SIG-M5 treated with dmso at 0.1 percent for 504 hours (cell line): ENCODE data around the gene PTPRN2.

ENCODE experiments used
- DNase-seq: peaks from one replicate; lab custom pipeline; 2025; ENCODE audit not compliant: unreplicated experiment; lab: John Stamatoyannopoulos, UW

The PTPRN2 gene

DNA sequence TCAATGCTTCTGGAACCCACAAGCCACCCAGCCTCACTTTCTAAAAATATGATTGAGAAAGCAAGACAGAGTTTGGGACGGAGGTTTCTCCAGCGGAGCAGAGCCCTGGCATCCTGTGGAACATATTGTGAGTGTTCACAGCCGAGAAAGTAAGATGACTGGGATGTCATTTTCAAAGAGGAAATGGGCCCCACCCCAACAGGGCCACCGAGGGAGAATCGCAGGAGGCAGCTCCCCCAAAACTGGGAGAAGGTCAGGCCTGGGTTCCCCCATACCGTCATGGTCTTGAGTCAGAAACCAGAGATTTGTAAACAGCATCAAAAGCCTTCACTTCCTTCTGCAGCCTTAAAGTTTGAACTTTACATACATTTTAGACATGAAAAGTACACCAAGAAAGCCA lies 560.0 kb downstream of the PTPRN2 start:
- DNase-seq = no peak

DNA sequence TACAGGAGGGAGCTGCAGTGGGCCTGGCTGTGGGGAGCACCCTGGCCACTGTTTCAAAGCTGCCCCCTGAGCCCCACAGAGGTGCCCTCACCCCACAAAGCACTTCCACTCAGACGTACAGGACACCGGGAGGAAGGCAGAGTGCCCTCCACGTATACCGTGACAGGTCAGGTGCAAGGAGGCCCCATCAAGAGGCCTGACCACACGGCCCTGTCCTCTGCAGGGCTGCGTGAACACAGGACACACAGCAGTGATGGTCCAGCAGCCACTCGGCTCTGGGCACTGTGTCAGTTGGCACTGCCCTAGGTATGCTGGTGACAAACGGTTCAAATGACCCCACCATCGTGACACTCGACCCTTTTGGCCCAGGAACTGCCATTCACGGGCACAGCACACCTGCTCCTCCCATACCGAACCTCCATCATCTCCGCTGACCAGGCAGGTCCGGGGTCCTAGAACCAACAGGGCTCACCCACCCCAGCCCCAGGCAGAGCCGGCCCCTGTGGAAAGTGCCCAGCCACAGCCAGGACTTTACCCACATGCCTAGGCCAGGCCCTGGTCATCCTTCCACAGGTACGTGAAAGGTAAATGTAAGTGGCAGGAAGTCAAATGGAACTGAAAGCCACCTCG lies 560.9 kb downstream of the PTPRN2 start:
- DNase-seq = no peak

DNA sequence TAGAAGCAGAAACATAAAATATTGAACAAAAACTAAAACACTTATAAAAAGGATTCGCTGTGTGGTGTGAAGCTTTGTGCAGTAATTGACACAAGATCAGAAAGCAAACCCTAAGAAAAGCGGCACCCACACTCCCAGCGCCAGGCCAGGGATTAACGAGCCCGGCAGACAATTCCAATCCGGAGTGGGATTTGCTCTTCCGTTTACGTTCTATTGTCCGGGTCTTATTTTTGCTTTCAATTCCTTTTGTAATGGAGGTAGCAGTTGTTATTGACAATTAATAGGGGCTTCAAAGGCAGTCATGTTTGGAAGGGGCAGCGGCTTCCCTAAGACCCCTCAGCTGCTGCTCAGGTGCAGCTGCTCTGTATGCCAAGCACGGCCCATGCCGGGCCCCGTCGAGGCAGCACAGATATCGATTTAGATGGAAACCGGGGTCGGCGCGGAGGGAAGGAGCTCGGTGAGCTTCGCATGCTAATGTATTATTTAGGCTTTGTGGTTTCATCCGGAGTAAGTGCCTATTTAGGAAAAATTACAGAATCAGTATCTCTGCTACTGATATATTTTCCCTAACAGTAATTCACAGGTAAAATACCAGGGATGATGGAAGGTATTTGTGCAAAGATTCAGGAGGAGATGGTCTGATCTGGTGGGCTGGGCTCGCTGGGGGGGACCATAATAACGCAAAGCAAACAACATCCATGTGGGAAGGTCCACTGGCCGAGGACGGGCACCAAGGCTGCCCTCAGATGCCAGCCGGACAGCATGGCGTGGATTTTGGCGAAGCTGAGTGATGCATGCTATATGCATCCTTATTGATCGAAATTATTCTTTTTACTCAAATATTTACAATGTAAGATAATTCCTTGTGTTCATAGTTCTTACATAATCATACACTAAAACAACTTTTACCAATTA lies 561.7 kb downstream of the PTPRN2 start:
- no peak for DNase-seq

DNA sequence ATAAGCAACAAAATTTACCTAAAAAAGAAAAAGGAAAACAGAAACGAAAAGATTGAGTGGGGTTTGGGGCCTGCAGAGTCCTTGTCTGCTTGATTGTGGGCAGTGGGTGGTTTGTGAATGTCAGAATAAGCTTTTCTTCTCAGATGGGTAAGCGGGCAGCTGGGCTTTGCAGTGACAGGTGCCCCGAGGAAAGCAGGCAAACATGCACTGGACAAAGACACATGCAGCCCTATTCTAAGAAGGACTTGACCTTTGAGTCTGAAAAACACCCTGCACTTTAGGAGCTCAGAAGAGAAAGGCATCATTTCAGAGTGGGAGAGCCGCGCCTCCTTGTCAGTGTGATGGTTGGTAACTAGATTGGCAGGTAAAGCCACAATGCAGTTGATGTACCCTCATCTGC lies 562.7 kb downstream of the PTPRN2 start:
- DNase-seq = no peak

DNA sequence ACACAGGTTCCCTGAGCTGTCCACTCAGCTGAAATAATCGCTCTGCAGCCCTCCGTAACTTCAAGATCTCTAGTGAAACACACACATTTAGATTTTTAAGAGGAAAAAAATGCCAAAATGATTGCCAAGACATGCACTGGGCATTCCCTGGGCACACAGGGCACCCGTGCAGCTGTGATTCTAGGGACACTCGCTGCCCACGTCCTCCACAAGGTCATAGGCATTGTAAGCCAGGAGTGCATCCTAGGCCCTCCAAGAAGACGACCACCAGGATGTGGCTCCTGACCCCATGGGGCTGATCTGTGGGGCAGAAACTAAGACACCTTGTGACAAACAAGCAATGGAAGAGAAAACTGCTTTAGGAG lies 563.3 kb downstream of the PTPRN2 start:
- DNase-seq = no peak

DNA sequence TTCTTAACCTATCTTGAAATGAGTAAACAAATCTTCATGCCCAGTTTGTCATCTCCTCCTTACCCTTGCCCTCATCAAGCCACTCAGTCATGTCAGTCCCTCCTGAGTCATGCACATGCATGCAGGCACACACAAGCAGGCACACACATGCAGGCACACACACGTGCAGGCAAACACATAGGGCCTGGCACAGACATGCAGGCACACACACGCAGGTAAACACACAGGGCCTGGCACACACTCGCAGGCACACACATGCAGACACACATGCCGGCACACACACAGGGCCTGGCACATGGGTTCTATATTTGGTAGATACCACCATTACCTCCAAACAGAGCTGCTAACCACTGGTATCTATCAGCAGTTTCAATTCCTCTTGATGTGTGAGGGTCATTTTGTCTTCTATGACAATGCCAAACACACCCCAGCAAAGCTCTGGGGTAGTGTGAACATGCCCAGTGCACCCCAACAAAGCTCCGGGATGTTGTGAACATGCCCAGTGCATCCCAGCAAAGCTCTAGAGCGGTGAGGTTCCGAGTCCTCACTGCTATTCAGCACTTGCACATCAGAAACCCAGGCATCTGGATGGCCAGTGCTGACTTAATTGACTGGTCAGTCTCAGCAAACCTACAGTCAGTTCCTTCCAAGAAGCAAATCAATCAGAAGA lies 563.8 kb downstream of the PTPRN2 start:
- DNase-seq = no peak

DNA sequence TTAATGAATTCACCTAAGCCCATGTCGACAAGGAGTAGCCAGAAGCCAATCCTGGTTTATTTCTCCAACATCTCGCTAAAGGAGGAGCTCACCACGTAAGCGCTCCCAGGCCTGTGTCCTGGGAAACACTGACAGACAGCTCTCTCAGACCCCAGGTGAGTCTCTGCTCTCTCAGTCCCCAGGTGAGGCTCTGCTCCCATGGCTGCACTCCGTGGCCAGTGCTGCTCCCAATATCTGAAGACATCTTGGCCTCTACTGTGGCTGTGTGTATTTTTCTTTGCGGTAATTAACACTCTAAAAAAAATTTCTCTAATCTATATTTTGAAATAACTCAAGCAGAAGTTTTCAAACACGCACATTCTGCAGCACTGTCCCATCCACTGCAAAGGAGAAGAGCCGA lies 564.5 kb downstream of the PTPRN2 start:
- no peak for DNase-seq

DNA sequence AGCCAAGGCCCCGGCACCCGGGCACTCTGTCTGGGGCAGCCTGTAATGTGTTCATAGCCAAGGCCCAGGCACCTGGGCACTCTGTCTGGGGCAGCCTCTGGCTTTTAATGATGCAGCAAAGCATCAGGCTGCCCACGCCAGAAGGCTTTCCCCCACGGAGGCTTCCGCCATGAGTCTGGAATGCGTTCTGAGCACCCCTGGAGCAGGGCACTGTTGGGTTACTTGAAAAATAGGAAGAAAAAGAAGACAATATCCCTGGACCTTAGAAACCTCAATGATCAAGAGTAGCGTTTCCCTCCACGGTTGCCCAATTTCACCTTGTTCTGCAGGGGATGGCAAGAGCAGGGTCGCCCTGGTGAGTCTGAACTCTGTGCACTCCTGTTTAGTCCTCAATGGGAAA lies 565.0 kb downstream of the PTPRN2 start:
- no peak for DNase-seq

DNA sequence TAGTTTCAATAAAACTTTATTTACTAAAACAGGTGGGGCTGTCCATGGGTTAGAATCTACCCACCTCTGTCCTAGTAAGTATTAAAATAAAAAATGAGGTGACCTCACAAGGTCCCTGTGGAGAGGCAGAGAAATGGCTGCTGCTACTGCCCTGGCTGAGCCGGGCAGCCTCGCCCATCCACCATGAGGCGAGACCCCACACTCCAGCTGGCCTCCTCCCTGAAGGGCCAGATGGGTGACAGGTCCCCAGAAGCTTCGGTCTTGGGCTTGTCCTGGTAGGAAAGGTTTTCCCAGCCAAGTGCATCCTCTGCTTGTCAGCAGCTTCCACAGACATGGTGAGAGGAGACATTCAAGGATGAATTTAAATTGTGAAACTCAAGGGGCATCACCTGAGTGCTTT lies 565.8 kb downstream of the PTPRN2 start:
- DNase-seq = no peak

DNA sequence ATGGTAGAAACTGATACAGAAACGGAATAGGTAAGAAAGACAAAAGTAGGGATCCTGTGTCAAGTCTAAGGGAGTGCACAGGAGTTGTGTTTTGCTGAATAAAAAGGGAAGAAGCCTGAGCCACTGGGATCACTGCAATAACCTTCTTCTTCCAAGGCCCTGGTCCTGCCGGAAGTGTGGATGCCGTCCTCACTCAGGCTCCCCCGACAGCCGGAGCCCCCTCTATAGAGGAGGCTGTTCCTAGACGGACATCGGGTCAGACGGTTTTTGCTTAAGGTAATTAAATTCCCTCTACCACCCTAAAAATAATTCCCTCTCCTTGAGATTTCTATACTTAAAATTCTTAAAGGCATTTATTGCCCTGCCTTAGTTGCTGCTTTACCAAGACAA lies 566.9 kb downstream of the PTPRN2 start:
- DNase-seq = no peak

DNA sequence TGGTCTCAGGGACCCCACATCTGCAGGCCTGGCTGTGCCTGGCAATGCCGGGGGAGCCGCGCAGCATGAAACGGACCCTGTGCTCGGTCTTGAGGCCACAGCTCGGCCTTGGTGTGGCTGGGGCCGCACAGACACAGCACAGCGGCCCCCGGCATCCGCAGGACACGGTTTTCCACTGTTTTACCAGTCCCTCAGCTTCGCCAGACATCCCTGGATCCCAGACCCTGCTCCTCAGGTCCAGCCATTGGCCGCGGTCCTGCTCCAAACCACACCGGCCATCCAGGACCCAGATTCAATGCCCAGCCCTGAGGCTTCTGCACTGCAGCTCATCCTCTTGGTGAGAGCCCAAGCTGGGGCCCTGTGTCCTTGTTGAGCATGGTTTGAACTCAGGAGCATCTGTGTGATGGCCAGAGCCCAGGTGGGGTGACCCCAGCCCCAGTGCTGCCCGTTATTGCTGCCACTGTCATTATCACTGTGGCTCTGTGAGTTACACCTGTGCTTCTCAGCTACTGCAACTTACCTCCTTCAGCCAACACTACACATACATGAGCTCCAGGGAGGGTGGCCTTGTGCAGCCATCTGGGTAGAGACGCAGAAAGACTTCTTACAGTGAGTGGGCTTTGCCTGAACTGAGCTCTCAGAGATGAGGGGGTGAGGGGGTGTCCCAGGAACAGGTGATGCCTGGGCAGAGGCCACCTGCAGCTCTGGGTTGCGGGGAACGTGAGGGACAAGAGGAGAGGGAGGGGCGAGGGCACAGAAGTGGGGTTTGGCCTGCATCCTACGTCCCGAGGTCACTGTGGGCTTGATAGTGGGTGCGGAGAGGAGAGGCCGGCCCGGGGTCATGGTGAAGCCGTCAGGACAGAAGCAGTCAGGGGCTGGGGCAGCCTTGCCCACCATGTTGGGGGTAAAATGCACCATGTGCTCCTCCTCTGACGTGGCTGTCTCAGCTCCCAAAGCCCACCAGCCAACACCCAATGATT lies 567.6 kb downstream of the PTPRN2 start:
- DNase-seq = no peak

DNA sequence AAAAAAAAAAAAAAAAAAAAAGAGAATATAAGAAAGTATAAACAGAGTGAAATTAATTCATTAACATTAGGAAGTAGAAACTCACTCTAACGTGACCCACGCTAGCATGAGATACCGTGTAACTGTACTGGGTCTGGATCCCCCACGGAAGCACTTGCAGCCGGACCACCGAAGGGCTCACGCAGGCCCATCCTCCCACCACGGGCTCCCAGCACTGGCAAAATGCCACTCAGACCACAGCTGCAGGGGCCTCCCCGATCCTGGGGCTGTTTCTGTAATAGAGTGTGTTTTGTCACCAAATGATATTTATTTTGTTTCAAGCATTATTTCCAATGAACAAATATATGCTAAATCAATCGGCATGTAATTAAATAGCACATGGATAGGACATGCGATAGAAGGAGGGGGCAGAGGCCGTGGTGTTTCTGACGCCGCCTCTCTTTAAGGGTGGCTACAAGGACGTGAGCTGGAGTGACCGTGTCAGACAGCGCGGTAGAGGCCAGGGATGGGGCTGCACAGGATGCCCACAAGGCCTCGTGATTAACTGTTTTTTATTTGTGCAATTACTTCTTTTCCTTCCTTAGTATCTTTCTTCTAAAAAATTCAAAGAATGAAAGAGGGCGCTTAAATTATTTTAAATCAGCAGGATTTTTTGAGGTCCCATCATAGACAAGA lies 568.5 kb downstream of the PTPRN2 start:
- DNase-seq = no peak

DNA sequence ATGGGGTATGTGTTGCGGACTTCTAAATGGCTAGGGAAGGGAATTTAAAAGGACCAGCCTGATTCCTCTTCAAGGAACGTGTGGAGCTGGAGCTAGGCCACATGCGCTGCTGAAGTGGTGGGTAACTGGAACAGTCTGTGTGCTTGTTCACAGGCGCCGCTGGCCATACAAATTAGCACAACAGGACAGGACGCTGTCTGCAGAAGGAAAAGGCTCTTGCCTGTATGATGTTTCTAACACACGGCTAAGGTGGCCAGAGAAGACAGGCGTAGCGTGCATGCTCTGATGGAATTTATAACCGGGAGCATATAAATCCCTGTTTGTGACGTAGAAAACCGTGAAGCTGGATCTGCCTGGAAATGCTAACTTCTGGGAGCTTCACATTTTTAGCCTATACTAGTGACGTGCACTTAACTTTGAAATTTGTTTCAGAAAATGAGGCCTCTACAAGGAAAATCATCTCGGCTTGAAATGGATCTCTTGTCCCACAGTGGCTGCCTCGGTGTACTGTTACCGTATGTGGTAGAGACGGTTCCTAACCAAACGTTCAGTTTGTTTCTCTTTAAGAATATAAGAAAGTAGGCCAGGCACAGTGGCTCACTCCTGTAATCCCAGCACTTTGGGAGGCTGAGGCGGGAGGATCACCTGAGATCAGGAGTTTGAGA lies 569.4 kb downstream of the PTPRN2 start:
- no peak for DNase-seq

DNA sequence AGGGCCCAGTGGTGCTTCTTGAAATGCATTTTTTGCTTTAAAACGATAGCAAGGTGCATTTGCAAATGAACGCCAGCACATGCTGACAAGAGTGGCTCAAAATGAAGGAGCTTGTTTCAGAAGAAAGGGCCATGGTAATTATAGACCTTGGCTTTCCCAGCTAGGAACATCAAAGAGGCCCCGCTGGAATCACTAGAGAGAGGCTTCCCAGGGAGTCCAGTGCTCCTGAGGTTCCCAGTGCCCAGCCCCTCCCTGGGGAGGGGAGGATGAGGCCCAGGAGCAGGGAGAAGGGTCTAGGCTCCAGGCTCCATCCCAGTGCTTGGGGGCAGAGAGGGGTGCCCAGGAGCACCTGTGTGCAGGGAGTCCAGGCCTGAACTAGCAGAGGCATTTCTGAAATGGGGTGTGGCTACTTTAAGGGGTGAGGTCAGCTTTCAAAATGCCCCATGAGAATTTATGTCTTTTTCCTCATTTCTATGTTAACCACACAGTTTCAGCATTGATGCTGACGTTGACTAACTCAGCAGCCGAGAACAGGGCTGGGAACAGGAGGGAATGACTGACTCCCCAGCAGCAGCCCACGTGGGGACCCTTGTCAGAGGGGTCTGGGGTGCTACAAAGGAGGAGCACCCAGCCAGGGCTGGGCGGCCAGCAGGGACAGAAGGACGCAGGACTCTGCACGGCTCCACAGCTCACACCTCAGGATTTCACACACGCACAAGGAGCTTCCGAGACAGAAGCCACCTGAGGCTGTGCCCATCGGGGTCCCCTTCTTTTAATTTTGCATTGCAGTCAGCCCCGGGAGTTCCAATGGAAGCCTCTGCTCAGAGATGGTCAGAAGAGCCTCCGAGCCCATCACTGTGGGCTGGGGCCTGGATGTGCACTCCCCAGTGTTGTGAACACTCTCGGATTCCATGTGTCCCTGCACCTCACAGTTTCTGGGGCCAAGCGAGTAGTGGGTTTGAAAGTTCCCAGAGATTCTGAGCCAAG lies 570.2 kb downstream of the PTPRN2 start:
- no peak for DNase-seq

DNA sequence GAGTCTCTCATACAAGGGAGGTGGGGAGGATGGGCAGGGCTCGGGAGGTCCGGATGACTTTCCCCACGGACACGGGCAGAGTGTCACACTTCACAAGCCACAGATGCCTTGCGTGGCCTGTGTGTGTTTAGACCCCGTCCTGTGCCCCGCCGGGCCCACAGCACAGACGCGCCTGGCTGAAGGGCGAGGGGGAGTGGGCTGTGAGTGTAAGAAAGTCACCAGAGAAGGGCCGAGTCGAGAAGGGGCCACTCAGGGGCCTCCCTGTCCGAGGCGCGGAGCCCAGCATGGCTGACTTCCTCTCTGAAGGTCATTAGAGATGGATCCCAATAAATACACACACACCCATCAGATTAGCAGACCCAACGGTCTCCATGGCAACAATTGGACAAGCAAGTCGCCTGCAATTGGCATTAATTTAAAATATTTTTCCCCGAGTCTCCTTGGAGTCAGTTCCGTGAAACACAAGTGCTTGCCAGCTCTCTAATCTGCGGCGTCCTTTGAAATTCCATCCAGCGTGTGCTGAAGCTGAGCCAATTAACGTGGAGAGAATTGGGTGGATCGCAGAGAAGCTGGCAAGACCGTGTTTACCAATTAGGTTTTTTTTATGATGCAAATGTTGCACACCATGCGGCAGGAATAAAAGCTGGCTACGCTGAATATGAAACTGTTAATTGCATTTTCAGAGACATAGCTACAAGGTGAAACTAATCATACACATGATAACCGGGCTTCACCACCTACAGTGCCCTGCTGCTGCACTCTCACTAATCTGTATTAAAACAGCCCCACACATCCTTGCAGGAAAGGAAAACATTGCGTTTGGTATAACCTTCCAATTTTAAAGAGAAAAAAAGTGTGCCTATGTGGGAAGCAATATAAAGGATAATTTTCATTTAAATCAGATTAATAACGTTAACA lies 571.2 kb downstream of the PTPRN2 start:
- no peak for DNase-seq

DNA sequence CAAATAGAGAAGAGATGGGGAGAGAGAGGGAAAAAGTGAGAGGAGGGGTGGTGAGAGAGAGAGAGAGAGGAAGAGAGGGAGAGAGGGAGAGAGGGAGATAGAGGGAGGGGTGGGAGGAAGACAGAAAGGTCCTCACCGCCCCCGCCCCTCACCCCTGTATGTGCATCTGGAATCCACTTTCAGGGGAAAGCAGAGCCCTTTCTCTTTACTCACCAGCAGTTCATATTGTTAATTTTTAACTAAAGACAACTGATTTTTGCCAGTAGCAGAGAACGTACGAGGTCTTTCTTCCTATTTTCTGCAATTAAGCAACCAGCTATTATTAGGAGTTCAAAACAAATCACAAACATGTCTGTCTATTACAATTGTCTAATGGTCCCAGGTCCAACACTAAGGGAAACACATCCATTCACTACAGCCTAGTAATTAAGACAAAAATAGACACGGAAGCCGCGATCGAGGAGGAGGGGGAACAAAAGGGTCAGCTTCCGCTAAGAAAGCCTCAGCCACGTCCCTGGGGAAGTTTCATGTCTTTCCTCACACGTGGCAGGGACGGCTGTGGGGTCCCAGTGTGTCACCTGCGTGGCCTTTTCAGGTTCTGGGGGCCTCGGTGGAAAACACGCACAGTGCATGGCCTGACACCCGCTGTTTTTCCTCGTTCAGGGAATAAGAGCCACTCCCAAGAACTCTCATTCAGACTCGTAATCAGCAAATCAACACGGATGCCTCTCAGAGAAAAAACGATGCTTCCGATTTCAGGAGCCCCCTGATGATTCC lies 572.0 kb downstream of the PTPRN2 start:
- no peak for DNase-seq

DNA sequence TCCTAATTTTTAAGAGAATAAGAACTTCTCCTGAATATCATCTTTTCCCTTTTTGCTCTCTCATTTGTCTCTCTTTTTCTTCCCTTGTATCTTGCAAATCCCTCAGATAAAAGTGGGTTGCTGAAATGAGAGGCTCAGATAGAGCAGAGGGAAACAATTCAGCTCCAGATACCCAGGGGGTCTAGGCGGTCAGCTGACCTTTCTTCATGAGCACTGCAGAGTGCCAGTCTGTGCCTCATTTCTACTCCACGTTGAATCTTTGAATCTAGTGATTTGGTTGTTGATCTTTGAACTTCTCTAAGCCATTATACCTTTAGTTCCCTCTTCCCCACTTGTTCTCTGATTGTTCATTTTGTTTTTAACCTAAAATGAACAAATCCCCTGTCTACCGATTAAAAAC lies 572.6 kb downstream of the PTPRN2 start:
- no peak for DNase-seq
